Measurements from ENCODE around the gene TMX1. TPM values are rescaled to one million over a fixed set of nuclear protein-coding genes. Genes with fewer than 3 reads are reported as not detected.

TMX1 gene
- total RNA-seq = 10 to 100 TPM; 25.6 to 34.6 TPM

- Histone ChIP-seq H3K27me3 (replicated peaks; ENCODE audit: insufficient read depth) (no peaks in the 10 kb centered on the region), H3K9me3 (no peaks in the 10 kb centered on the region), H3K4me1 (ENCODE audit: control insufficient read depth in 1 of 2, low read depth in 2 of 2) (peaks cover 23 to 32% of the 10 kb centered on the region in 2 donors), H3K27ac (peak within 1 kb of the TSS; percentile 70 to 81), H3K4me3 (peak within 1 kb of the TSS; percentile 92), H3K36me3 (no peaks in the 10 kb centered on the region)
- peak; percentile 79 for DNase-seq (ENCODE audit: low spot score)
- peak; percentile 100 for ATAC-seq (ENCODE audit: insufficient number of reproducible peaks, low FRiP score, low read depth)
- peak; percentile 6 for TF ChIP-seq CTCF (IDR thresholded peaks at IDR 0.05)
Observed at GRCh38 chr14:51239813-51240803, at the start of gene TMX1. TMX1 (plus strand) TSS chr14:51240247; CDS start chr14:51240293, 46 bp downstream.

- DNase-seq (ENCODE audit: low spot score) (no peak), ATAC-seq (ENCODE audit: insufficient number of reproducible peaks, low FRiP score, low read depth) (no peak)
- H3K4me1 ChIP-seq (ENCODE audit: control insufficient read depth in 1 of 2, low read depth in 2 of 2) = no peaks in the 10 kb centered on the region
- no peak overlapping the region for H3K4me3 ChIP-seq
- H3K36me3 ChIP-seq = no peaks in the 10 kb centered on the region
- no peaks in the 10 kb centered on the region for H3K9me3 ChIP-seq
- TF ChIP-seq CTCF (IDR thresholded peaks at IDR 0.05) = no peak
- H3K27me3 ChIP-seq (replicated peaks; ENCODE audit: insufficient read depth) = no peaks in the 10 kb centered on the region
- no peak overlapping the region for H3K27ac ChIP-seq
Observed at GRCh38 chr14:51201890-51202289, 38.2 kb upstream of the TMX1 start.

- H3K27ac ChIP-seq = no peak overlapping the region
- ATAC-seq (ENCODE audit: insufficient number of reproducible peaks, low FRiP score, low read depth) = no peak
- H3K36me3 ChIP-seq = no peaks in the 10 kb centered on the region
- no peaks in the 10 kb centered on the region for H3K9me3 ChIP-seq
- H3K4me3 ChIP-seq = no peak overlapping the region
- no peak for DNase-seq (ENCODE audit: low spot score)
- no peaks in the 10 kb centered on the region for H3K4me1 ChIP-seq (ENCODE audit: control insufficient read depth in 1 of 2, low read depth in 2 of 2)
- TF ChIP-seq CTCF (IDR thresholded peaks at IDR 0.05) = no peak
- H3K27me3 ChIP-seq (replicated peaks; ENCODE audit: insufficient read depth) = no peaks in the 10 kb centered on the region
Observed at GRCh38 chr14:51202914-51203665, 37.0 kb upstream of the TMX1 start.

DNA sequence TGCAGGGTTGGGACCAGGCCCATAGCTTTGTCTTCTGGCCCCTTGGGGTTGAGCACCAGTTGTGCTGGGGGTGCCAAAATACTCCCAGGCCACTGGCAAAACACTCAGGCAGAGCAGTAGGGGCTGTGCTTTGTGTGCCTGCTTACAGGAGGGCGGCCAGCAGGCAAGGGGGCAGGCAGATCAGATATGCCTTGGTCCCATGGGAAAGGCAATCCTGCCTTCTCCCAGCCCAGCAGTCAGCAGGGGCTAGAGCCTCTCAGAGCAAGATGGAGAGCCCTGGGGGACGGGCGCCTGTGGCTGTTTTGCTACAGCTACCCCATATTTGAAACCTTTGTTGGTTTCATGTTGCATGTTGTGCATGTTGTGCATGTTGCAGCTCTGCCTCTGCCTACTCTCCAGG is 36.2 kb upstream of the TMX1 start:
- TF ChIP-seq CTCF (IDR thresholded peaks at IDR 0.05) = no peak
- H3K27me3 ChIP-seq (replicated peaks; ENCODE audit: insufficient read depth) = no peaks in the 10 kb centered on the region
- ATAC-seq (ENCODE audit: insufficient number of reproducible peaks, low FRiP score, low read depth) = no peak

DNA sequence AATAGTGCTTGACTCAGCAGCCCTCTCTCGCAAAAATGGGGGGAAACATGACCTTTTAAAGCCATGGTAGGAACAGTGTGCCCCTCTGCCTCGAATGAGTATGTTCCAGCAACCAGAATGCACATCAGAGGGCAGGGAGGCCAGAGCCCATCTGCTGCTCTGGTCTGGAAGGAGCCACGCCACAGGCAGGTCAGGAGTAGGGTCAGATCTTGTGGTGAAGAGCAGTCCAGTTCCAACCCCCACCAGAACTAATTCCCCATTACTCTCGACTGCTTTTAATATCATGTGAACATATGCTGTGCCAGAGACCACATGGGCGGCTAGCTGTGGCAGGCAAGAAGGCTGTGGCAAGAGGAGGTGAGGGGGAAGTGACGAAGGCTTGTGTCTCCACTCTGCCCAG is 34.6 kb upstream of the TMX1 start:
- DNase-seq (ENCODE audit: low spot score) (no peak), ATAC-seq (ENCODE audit: insufficient number of reproducible peaks, low FRiP score, low read depth) (no peak)
- TF ChIP-seq CTCF (IDR thresholded peaks at IDR 0.05) = no peak
- Histone ChIP-seq H3K27me3 (replicated peaks; ENCODE audit: insufficient read depth) (no peaks in the 10 kb centered on the region), H3K36me3 (no peaks in the 10 kb centered on the region), H3K4me3 (no peak overlapping the region), H3K4me1 (ENCODE audit: control insufficient read depth in 1 of 2, low read depth in 2 of 2) (no peaks in the 10 kb centered on the region), H3K27ac (no peak overlapping the region), H3K9me3 (no peaks in the 10 kb centered on the region)

More for the DNA sequence above, 36.2 kb upstream of the TMX1 start:
- Histone ChIP-seq H3K36me3 (no peaks in the 10 kb centered on the region), H3K27ac (no peak overlapping the region), H3K4me3 (no peak overlapping the region), H3K9me3 (no peaks in the 10 kb centered on the region), H3K4me1 (ENCODE audit: control insufficient read depth in 1 of 2, low read depth in 2 of 2) (no peaks in the 10 kb centered on the region)
- DNase-seq (ENCODE audit: low spot score) = no peak

All from thoracic aorta (tissue), 2 donors.